Karpas-422 (cell line): Measurements from ENCODE around the gene C5AR1. TPM values are rescaled to one million over a fixed set of nuclear protein-coding genes. Genes with fewer than 3 reads are reported as not detected.
"Not testable (repeated sequence)": the region's sequence is repeated elsewhere in the genome, so short reads cannot be mapped to it uniquely, and the experiment has no call there.

Experiments used
- DNase-seq: peaks from one replicate; pipeline ENCODE4 v3.0.0-alpha.2; 2015
- H2AFZ ChIP-seq: fragments of 200-600 bp; sonication (generic); 2 replicates; pipeline ENCODE4 v1.6.1; 2014; ENCODE audit warnings: antibody characterized with exemption, low read length, mixed read lengths
- H3K27ac ChIP-seq: fragments of 200-600 bp; sonication (generic); 2 replicates; pipeline ENCODE4 v1.5.1; 2014; ENCODE audit warnings: mild to moderate bottlenecking, low read length, moderate library complexity
- H3K27me3 ChIP-seq: fragments of 200-600 bp; sonication (generic); 2 replicates; pipeline ENCODE4 v1.6.1; 2014; ENCODE audit warnings: low read length, mixed read lengths
- H3K36me3 ChIP-seq: fragments of 200-600 bp; sonication (generic); 2 replicates; pipeline ENCODE4 v1.6.1; 2014; ENCODE audit warnings: low read length, mixed read lengths; ENCODE audit not compliant: insufficient read depth
- H3K4me1 ChIP-seq: fragments of 200-600 bp; sonication (generic); 2 replicates; pipeline ENCODE4 v1.6.1; 2014; ENCODE audit warnings: mild to moderate bottlenecking, low read length, mixed read lengths
- H3K4me2 ChIP-seq: fragments of 200-600 bp; sonication (generic); 2 replicates; pipeline ENCODE4 v1.6.1; 2014; ENCODE audit warnings: low read length, low read depth, mild to moderate bottlenecking; ENCODE audit not compliant: poor library complexity, severe bottlenecking
- H3K4me3 ChIP-seq: fragments of 200-600 bp; sonication (generic); 2 replicates; pipeline ENCODE4 v1.5.1; 2014; ENCODE audit warnings: mild to moderate bottlenecking, antibody characterized with exemption, low read length, mixed read lengths
- H3K79me2 ChIP-seq: fragments of 200-600 bp; sonication (generic); 2 replicates; pipeline ENCODE4 v1.6.1; 2014; ENCODE audit warnings: mild to moderate bottlenecking, low read length, mixed read lengths
- H3K9ac ChIP-seq: fragments of 200-600 bp; sonication (generic); 2 replicates; pipeline ENCODE4 v1.6.0; 2014; ENCODE audit warnings: low read length
- H3K9me2 ChIP-seq: fragments of 200-600 bp; sonication (generic), shearing (Covaris generic); replicated peaks from 2 replicates; pipeline ENCODE4 v1.6.0; 2014; ENCODE audit warnings: mild to moderate bottlenecking, low read length, moderate library complexity; ENCODE audit not compliant: insufficient read depth
- H3K9me3 ChIP-seq: fragments of 300-700, 200-600 bp; sonication (generic); 2 replicates; pipeline ENCODE4 v1.6.1; 2014; ENCODE audit warnings: low read length, mixed read lengths
- H4K20me1 ChIP-seq: fragments of 200-600 bp; sonication (generic); 2 replicates; pipeline ENCODE4 v1.6.1; 2014; ENCODE audit warnings: mild to moderate bottlenecking, antibody characterized with exemption, low read length, low read depth; ENCODE audit not compliant: insufficient read depth
- total RNA-seq: library from RNA; depleted of rRNA; stranded (reverse); fragments of >200 nt; shearing (Covaris generic); gene quantifications from 2 replicates; pipeline ENCODE4 v1.2.3, GENCODE V29; 2014; ENCODE audit warnings: low replicate concordance

Gene C5AR1
- total RNA-seq, 1 experiment from 2014 or later = 0.41 TPM

- no peak overlapping the region for H3K9ac ChIP-seq
- no peak overlapping the region for H2AFZ ChIP-seq
Measured at GRCh38 chr19:47343194-47343802, 33.6 kb downstream of the C5AR1 start.

GRCh38 chr19:47344425-47344824 lies 34.8 kb downstream of the C5AR1 start:
- peaks cover 11% of the 10 kb centered on the region for H3K4me1 ChIP-seq
- H3K27ac ChIP-seq = no peak overlapping the region
- no peaks in the 10 kb centered on the region for H4K20me1 ChIP-seq
- no peak for DNase-seq
- no peaks in the 10 kb centered on the region for H3K9me2 ChIP-seq
- H3K27me3 ChIP-seq = no peaks in the 10 kb centered on the region
- no peak overlapping the region for H3K4me3 ChIP-seq
- peaks cover 3% of the 10 kb centered on the region for H3K79me2 ChIP-seq
- no peaks in the 10 kb centered on the region for H3K9me3 ChIP-seq
- H3K36me3 ChIP-seq = no peaks in the 10 kb centered on the region
- H2AFZ ChIP-seq = no peak overlapping the region
- H3K4me2 ChIP-seq = no peak overlapping the region
- no peak overlapping the region for H3K9ac ChIP-seq

More at GRCh38 chr19:47343194-47343802, 33.6 kb downstream of the C5AR1 start:
- peaks cover 7% of the 10 kb centered on the region; the same call in 1 of the 2 replicates for H3K4me1 ChIP-seq
- no peaks in the 10 kb centered on the region for H3K79me2 ChIP-seq
- H3K4me2 ChIP-seq = no peak overlapping the region
- no peaks in the 10 kb centered on the region for H3K36me3 ChIP-seq
- H3K4me3 ChIP-seq = no peak overlapping the region
- H3K27me3 ChIP-seq = no peaks in the 10 kb centered on the region
- no peak for DNase-seq
- H3K27ac ChIP-seq = no peak overlapping the region
- H3K9me3 ChIP-seq = no peaks in the 10 kb centered on the region
- no peaks in the 10 kb centered on the region for H4K20me1 ChIP-seq
- H3K9me2 ChIP-seq = no peaks in the 10 kb centered on the region

DNA sequence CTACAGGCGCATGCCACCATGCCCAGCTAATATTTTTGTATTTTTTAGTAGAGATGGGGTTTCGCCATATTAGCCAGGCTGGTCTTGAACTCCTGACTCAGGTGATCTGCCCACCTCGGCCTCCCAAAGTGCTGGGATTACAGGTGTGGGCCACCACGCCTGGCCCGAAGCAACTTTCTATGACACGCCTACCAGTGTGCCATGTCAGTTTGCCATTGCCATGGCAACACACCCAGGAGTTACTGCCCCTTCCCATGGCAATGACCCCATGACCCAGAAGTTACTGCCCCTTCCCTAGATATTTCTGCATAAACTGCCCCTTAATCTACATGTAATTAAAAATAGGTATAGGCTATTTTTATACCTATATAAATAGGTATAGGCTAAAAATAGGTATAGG lies 36.4 kb downstream of the C5AR1 start:
- not testable (repeated sequence) for H3K9me2 ChIP-seq, DNase-seq, H3K9ac ChIP-seq, H3K36me3 ChIP-seq, H2AFZ ChIP-seq, H3K27me3 ChIP-seq, H3K4me3 ChIP-seq, H3K4me2 ChIP-seq, H3K9me3 ChIP-seq, H3K27ac ChIP-seq, H4K20me1 ChIP-seq
- H3K4me1 ChIP-seq = peaks cover 23% of the 10 kb centered on the region
- peaks cover 18% of the 10 kb centered on the region for H3K79me2 ChIP-seq

DNA sequence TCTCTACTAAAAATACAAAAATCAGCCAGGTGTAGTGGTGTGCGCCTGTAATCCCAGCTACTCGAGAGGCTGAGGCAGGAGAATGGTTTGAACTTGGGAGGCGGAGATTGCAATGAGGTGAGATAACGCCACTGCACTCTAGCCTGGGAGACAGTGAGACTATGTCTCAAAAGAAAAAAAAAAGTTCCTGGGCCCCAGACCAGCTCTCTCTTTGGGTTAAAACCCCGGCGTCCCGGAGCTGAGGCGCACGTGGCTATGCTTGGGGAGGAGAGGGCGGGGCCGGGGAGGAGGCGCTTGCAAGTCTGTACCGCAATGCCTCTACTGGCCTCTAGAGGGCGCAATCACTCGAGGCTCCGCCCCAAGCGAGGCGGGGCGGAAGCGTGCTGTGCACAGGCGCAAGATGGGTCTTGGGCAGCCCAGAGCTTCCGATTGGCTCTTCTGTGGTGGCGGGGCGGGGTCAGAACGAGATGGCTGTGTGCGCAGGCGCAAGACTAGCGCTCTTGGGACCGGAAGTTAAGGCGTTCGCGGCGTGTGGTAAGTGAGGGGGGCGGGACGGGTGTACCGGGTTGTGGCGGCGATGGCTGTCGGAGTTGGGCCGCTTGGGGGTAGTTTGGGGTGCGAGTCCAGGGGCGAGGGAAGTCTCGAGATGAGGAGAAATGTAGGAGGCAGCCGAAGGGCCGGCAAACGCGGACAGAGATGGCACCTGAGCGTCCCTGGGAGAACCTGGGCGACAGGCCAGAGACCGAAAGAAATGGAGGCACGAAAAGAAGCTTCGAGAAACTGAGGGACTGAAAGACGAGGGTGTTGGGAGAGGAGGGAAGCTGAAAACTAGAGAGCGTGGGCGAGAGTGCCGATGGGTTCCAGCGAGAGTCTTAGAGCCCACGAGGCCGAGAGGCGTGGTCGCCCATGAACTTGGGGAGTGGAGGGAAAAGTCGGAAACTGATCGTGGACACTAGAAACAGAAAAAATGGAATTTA lies 39.4 kb downstream of the C5AR1 start, which contains the start of gene DHX34:
Gene DHX34 (plus strand): TSS at position 497 of the 977 bp plus-strand sequence. CDS start 3,716 bp downstream, outside the sequence.
- peak within 1 kb of the TSS; percentile 87 for H3K4me3 ChIP-seq
- H3K9me3 ChIP-seq = no peaks in the 10 kb centered on the region
- peak; percentile 100 for DNase-seq

GRCh38 chr19:47350630-47351029 lies 41.0 kb downstream of the C5AR1 start:
- H3K9me3 ChIP-seq = no peaks in the 10 kb centered on the region
- H3K79me2 ChIP-seq = peaks cover 50% of the 10 kb centered on the region
- no peak overlapping the region for H2AFZ ChIP-seq
- no peak for DNase-seq
- peaks cover 30% of the 10 kb centered on the region for H3K4me1 ChIP-seq
- no peak overlapping the region for H3K27ac ChIP-seq
- H3K27me3 ChIP-seq = no peaks in the 10 kb centered on the region
- H3K36me3 ChIP-seq = peaks cover 19% of the 10 kb centered on the region; the same call in 1 of the 2 replicates
- no peaks in the 10 kb centered on the region for H4K20me1 ChIP-seq
- no peaks in the 10 kb centered on the region for H3K9me2 ChIP-seq
- H3K4me3 ChIP-seq = peak overlapping the region; percentile 87; the same call in 1 of the 2 replicates
- H3K9ac ChIP-seq = peak overlapping the region; percentile 12; the same call in 1 of the 2 replicates
- H3K4me2 ChIP-seq = peak overlapping the region; percentile 88

More for the DNA sequence above, 39.4 kb downstream of the C5AR1 start, which contains the start of gene DHX34:
- H3K9me2 ChIP-seq = no peaks in the 10 kb centered on the region
- H3K27me3 ChIP-seq = no peaks in the 10 kb centered on the region
- peak within 1 kb of the TSS; percentile 88 for H3K4me2 ChIP-seq
- H3K9ac ChIP-seq = peak within 1 kb of the TSS; percentile 95
- peaks cover 46% of the 10 kb centered on the region for H3K79me2 ChIP-seq
- peak within 1 kb of the TSS; percentile 68 for H2AFZ ChIP-seq
- H3K4me1 ChIP-seq = peaks cover 30% of the 10 kb centered on the region
- no peaks in the 10 kb centered on the region for H4K20me1 ChIP-seq
- H3K27ac ChIP-seq = peak within 1 kb of the TSS; percentile 56
- H3K36me3 ChIP-seq = peaks cover 19% of the 10 kb centered on the region; the same call in 1 of the 2 replicates

DNA sequence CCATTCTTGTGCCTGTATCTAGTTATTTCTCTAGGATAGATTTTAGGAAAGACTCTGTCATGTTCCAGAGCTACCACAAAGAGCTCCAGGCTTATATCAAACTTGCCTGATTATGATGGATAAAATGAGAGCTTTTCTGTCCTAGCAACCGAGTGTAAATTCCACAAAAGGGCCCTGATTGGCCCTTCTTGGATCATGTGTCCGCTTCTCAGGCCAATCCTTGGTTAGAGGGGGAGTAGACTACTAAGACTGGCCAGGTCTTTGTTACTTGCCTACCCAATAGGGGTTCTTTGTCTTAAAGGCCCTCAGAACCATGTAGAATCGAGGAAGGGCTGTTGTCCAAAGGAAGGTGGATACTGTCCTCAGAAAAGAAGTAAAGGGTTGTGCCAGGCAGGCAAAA lies 41.9 kb downstream of the C5AR1 start:
- H3K79me2 ChIP-seq = peaks cover 50% of the 10 kb centered on the region
- H3K4me2 ChIP-seq = no peak overlapping the region
- H2AFZ ChIP-seq = no peak overlapping the region

GRCh38 chr19:47352095-47352494 lies 42.4 kb downstream of the C5AR1 start:
- H3K36me3 ChIP-seq = peaks cover 28% of the 10 kb centered on the region; the same call in 1 of the 2 replicates
- peaks cover 24% of the 10 kb centered on the region for H3K4me1 ChIP-seq
- H3K4me2 ChIP-seq = no peak overlapping the region
- no peak overlapping the region for H2AFZ ChIP-seq
- H3K4me3 ChIP-seq = no peak overlapping the region
- no peak for DNase-seq
- no peaks in the 10 kb centered on the region for H3K9me3 ChIP-seq
- peaks cover 50% of the 10 kb centered on the region for H3K79me2 ChIP-seq
- H3K9me2 ChIP-seq = no peaks in the 10 kb centered on the region
- H3K27ac ChIP-seq = no peak overlapping the region
- H3K27me3 ChIP-seq = no peaks in the 10 kb centered on the region
- H3K9ac ChIP-seq = no peak overlapping the region
- H4K20me1 ChIP-seq = 0 out of 2 replicates have a peak, but pooled peaks cover 4% of the 10 kb centered on the region

More for the DNA sequence above, 41.9 kb downstream of the C5AR1 start:
- Histone ChIP-seq H3K4me1 (peaks cover 28% of the 10 kb centered on the region), H3K36me3 (peaks cover 24% of the 10 kb centered on the region; the same call in 1 of the 2 replicates), H3K27me3 (no peaks in the 10 kb centered on the region), H3K4me3 (no peak overlapping the region), H3K27ac (no peak overlapping the region), H3K9ac (no peak overlapping the region), H4K20me1 (no peaks in the 10 kb centered on the region), H3K9me2 (no peaks in the 10 kb centered on the region), H3K9me3 (no peaks in the 10 kb centered on the region)
- DNase-seq = peak; percentile 76

- H3K79me2 ChIP-seq = peaks cover 56% of the 10 kb centered on the region
- H4K20me1 ChIP-seq = 0 out of 2 replicates have a peak, but pooled peaks cover 6% of the 10 kb centered on the region
- H3K9ac ChIP-seq = no peak overlapping the region
- H3K27ac ChIP-seq = no peak overlapping the region
- H3K4me2 ChIP-seq = no peak overlapping the region
- no peaks in the 10 kb centered on the region for H3K9me2 ChIP-seq
- peaks cover 40% of the 10 kb centered on the region for H3K36me3 ChIP-seq
- no peak overlapping the region for H2AFZ ChIP-seq
- no peak for DNase-seq
- H3K4me3 ChIP-seq = no peak overlapping the region
- H3K9me3 ChIP-seq = no peaks in the 10 kb centered on the region
- no peaks in the 10 kb centered on the region for H3K27me3 ChIP-seq
- peaks cover 24% of the 10 kb centered on the region for H3K4me1 ChIP-seq
Measured at GRCh38 chr19:47353307-47353712, 43.6 kb downstream of the C5AR1 start.
